ENCODE measurements around the gene GTF2A1. TPM values are rescaled to one million over a fixed set of nuclear protein-coding genes. Genes with fewer than 3 reads are reported as not detected.

The GTF2A1 gene
- 19.5 and 29.0 TPM in 2 replicates for total RNA-seq

GRCh38 chr14:81220830-81221578 lies at the start of gene GTF2A1:
Gene GTF2A1 (minus strand): TSS chr14:81220959. CDS start chr14:81220518, 441 bp downstream.

Other genes with a start within 250 kb of the GTF2A1 start
- 0.28 and 0.46 TPM in 2 replicates for gene STON2, start 179.4 kb upstream of the GTF2A1 start, total RNA-seq

Measured in smooth muscle cell of bladder (primary cell).